GM10266 (cell line): ENCODE results near the gene DHRS12.

Experiments
- DNase-seq: peaks from one replicate; pipeline ENCODE4 v3.0.0; 2012; ENCODE audit errors: extremely low spot score
- CTCF ChIP-seq: IDR thresholded peaks from 2 replicates; pipeline ENCODE4 v1.5.1; 2012; ENCODE audit warnings: mild to moderate bottlenecking, low read depth; ENCODE audit not compliant: control insufficient read depth, insufficient read depth; ENCODE audit errors: missing control alignments

Gene DHRS12

GRCh38 chr13:51814825-51815650 lies 11.1 kb upstream of the DHRS12 start:
- TF ChIP-seq CTCF: peak; percentile 82
- DNase-seq: peak; percentile 72

DNA sequence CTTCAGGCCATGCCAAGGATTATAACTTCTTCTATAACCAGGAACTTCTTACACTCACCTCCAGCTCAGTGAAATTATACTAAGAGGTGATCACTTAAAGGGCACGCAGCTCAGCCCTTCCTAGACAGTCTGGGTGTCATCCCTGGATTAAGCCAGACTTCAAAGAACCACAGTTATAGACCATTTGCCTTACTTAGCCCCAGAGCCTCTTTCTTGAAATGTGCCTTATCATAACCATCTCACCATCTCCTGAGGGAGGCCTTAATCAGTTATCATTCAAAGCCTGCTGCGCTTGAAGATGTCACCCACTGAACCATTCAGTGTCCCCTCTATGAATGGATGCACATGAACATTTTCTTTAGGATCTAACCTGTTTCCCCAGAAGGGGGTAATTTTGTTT lies 10.1 kb upstream of the DHRS12 start:
- DNase-seq: no peak
- no peak for TF ChIP-seq CTCF

DNA sequence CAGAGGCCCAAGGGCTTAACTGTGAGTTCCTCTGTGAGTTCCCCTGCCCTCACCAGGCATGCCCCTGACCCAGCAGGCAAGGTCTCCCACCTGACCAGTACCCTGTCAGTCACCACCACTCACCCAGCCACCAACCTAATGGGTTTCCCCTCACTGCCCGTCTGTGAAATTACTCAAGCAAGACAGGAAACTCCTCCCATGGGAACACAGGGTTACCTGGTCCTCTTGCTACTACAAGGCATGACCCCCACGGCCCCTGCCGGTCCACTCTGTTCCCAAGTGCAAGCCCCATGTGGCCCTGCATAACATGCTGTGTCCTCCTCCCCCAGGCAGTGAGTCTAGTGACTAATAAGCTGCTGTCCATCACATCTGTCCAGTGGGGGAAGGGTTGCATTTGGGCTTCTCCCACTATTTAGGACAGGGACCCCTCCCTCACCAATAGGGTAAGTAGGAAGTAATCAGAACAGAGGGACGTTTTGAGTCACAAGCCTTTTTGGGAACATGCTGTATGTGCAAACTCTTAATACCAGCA lies 8.0 kb upstream of the DHRS12 start:
- no peak for TF ChIP-seq CTCF
- DNase-seq: no peak

GRCh38 chr13:51811046-51811445 lies 7.1 kb upstream of the DHRS12 start:
- no peak for TF ChIP-seq CTCF

GRCh38 chr13:51808811-51809210 lies 4.8 kb upstream of the DHRS12 start:
- no peak for TF ChIP-seq CTCF
- no peak for DNase-seq

More at GRCh38 chr13:51811046-51811445, 7.1 kb upstream of the DHRS12 start:
- DNase-seq: no peak

GRCh38 chr13:51807041-51807440 lies 3.1 kb upstream of the DHRS12 start:
- no peak for TF ChIP-seq CTCF
- no peak for DNase-seq

DNA sequence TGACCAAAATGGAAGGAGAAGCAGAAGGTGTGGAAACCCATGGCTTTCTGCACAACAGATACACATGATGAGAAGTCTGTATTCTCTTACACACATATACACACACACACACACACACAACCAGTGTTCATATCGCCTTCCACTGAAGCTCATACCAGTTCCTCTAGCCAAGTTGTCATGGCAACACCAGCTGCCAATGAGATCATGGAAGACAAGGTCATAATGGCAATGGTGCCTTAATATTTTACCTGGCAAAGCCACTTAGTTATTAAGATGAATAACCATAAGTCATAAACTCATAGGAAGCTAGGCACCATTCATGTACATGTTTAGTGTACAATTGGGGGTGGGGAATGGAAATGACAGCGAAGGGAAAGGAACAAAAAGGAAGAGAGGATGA lies 2.6 kb upstream of the DHRS12 start:
- DNase-seq: no peak
- TF ChIP-seq CTCF: no peak
